H1 (cell line): ENCODE measurements around the gene PIBF1. TPM values are rescaled to one million over a fixed set of nuclear protein-coding genes. Genes with fewer than 3 reads are reported as not detected.

ENCODE experiments used
- BACH1 ChIP-seq: IDR thresholded peaks from 2 replicates; pipeline ENCODE4 v1.6.1; 2012; ENCODE audit warnings: low read length, improper control_type of control experiment
- EZH2 ChIP-seq: fragments of 200-600 bp; sonication (generic); IDR thresholded peaks from 2 replicates; pipeline ENCODE4 v1.7.1; 2012; ENCODE audit warnings: low read depth, mild to moderate bottlenecking, moderate library complexity, low read length, inconsistent platforms; ENCODE audit not compliant: severe bottlenecking
- KDM4A ChIP-seq: IDR thresholded peaks from one replicate; pipeline ENCODE4 v1.7.1; 2012; ENCODE audit warnings: low read depth, mild to moderate bottlenecking, moderate library complexity, low read length, inconsistent platforms; ENCODE audit not compliant: severe bottlenecking
- NRF1 ChIP-seq: IDR thresholded peaks from 2 replicates; pipeline ENCODE4 v1.6.1; 2011; ENCODE audit warnings: mild to moderate bottlenecking, low read depth, low read length, improper control_type of control experiment
- RAD21 ChIP-seq, 2 experiments: IDR thresholded peaks in 1 of 2; conservative IDR thresholded peaks in 1 of 2; 2 replicates each; pipeline ENCODE4 v1.6.1; 2011; ENCODE audit warnings: low read depth in 2 of 2, low read length in 2 of 2, improper control_type of control experiment in 1 of 2, inconsistent platforms in 1 of 2, mild to moderate bottlenecking in 1 of 2, moderate library complexity in 1 of 2
- SIN3A ChIP-seq, 2 experiments: IDR thresholded peaks in 1 of 2; conservative IDR thresholded peaks in 1 of 2; 2 replicates each; pipeline ENCODE4 v1.6.1; 2011 to 2012; ENCODE audit warnings: low read length in 2 of 2, improper control_type of control experiment in 1 of 2, low read depth in 1 of 2, mild to moderate bottlenecking in 1 of 2
- SRF ChIP-seq: IDR thresholded peaks from 2 replicates; pipeline ENCODE4 v1.6.1; 2011; ENCODE audit warnings: mild to moderate bottlenecking, low read depth, low read length, moderate library complexity
- polyA plus RNA-seq, 7 experiments: library from polyadenylated mRNA; depleted of rRNA in 3 of 7; stranded (reverse) in 5 of 7; unstranded in 2 of 7; fragments of >200 nt in 5 of 7; fragments of 200-250 nt in 2 of 7; gene quantifications; 1 replicate in 5 of 7; 2 replicates in 1 of 7; 4 replicates in 1 of 7; pipeline versions ENCODE4 v1.2.1 to v1.2.3, GENCODE V29; 2011 to 2013; ENCODE audit warnings: missing spikeins in 2 of 7, mixed read lengths in 2 of 7
- total RNA-seq: library from RNA; stranded (reverse); fragmentation: NEBNext Ultra II Directional; extraction: Animal tissue kit (Norgen Biotek cat#: 25700); gene quantifications from 2 replicates; pipeline ENCODE4 v1.2.1, GENCODE V29; 2021
- TF ChIP-seq, protein P1 (sequence below): fragments of 300-600 bp; sonication (generic); IDR thresholded peaks from 2 replicates; pipeline ENCODE4 v1.7.1; 2012; ENCODE audit warnings: low read length, moderate library complexity, mild to moderate bottlenecking, inconsistent platforms; ENCODE audit not compliant: insufficient replicate concordance
- TF ChIP-seq, protein P2 (sequence below): IDR thresholded peaks from 2 replicates; pipeline ENCODE4 v1.6.1; 2011; ENCODE audit warnings: low read depth, mild to moderate bottlenecking, low read length; ENCODE audit not compliant: insufficient read depth
- TF ChIP-seq, protein P3 (sequence below): IDR thresholded peaks from 2 replicates; pipeline ENCODE4 v1.6.1; 2012; ENCODE audit warnings: inconsistent platforms

PIBF1 gene
- total and polyA plus RNA-seq, 2 of the 8 experiments (the other 6 are each of a cell fraction or from before 2014, with no cell fraction given): 1.1 to 13.2 TPM

DNA sequence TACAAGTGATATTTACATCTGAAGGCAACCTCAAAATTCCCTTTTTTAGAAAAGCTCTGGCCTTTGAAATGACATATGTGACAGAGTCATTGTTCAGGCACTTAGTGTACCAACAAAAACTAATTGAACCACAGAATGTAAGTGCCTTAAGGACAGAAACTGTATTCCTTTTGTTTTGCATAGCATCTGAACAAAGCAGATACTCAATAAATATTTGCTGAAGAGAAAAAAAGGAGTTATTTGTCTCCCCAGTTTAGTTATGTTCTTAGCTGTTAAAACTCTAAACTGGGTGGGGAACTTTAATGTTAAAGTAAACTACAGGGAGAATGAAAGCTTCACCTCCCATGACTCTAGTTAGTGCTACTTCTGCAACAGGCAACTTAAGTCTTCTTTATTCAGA lies 220.0 kb downstream of the PIBF1 start (continued):
- TF ChIP-seq, protein P1, sequence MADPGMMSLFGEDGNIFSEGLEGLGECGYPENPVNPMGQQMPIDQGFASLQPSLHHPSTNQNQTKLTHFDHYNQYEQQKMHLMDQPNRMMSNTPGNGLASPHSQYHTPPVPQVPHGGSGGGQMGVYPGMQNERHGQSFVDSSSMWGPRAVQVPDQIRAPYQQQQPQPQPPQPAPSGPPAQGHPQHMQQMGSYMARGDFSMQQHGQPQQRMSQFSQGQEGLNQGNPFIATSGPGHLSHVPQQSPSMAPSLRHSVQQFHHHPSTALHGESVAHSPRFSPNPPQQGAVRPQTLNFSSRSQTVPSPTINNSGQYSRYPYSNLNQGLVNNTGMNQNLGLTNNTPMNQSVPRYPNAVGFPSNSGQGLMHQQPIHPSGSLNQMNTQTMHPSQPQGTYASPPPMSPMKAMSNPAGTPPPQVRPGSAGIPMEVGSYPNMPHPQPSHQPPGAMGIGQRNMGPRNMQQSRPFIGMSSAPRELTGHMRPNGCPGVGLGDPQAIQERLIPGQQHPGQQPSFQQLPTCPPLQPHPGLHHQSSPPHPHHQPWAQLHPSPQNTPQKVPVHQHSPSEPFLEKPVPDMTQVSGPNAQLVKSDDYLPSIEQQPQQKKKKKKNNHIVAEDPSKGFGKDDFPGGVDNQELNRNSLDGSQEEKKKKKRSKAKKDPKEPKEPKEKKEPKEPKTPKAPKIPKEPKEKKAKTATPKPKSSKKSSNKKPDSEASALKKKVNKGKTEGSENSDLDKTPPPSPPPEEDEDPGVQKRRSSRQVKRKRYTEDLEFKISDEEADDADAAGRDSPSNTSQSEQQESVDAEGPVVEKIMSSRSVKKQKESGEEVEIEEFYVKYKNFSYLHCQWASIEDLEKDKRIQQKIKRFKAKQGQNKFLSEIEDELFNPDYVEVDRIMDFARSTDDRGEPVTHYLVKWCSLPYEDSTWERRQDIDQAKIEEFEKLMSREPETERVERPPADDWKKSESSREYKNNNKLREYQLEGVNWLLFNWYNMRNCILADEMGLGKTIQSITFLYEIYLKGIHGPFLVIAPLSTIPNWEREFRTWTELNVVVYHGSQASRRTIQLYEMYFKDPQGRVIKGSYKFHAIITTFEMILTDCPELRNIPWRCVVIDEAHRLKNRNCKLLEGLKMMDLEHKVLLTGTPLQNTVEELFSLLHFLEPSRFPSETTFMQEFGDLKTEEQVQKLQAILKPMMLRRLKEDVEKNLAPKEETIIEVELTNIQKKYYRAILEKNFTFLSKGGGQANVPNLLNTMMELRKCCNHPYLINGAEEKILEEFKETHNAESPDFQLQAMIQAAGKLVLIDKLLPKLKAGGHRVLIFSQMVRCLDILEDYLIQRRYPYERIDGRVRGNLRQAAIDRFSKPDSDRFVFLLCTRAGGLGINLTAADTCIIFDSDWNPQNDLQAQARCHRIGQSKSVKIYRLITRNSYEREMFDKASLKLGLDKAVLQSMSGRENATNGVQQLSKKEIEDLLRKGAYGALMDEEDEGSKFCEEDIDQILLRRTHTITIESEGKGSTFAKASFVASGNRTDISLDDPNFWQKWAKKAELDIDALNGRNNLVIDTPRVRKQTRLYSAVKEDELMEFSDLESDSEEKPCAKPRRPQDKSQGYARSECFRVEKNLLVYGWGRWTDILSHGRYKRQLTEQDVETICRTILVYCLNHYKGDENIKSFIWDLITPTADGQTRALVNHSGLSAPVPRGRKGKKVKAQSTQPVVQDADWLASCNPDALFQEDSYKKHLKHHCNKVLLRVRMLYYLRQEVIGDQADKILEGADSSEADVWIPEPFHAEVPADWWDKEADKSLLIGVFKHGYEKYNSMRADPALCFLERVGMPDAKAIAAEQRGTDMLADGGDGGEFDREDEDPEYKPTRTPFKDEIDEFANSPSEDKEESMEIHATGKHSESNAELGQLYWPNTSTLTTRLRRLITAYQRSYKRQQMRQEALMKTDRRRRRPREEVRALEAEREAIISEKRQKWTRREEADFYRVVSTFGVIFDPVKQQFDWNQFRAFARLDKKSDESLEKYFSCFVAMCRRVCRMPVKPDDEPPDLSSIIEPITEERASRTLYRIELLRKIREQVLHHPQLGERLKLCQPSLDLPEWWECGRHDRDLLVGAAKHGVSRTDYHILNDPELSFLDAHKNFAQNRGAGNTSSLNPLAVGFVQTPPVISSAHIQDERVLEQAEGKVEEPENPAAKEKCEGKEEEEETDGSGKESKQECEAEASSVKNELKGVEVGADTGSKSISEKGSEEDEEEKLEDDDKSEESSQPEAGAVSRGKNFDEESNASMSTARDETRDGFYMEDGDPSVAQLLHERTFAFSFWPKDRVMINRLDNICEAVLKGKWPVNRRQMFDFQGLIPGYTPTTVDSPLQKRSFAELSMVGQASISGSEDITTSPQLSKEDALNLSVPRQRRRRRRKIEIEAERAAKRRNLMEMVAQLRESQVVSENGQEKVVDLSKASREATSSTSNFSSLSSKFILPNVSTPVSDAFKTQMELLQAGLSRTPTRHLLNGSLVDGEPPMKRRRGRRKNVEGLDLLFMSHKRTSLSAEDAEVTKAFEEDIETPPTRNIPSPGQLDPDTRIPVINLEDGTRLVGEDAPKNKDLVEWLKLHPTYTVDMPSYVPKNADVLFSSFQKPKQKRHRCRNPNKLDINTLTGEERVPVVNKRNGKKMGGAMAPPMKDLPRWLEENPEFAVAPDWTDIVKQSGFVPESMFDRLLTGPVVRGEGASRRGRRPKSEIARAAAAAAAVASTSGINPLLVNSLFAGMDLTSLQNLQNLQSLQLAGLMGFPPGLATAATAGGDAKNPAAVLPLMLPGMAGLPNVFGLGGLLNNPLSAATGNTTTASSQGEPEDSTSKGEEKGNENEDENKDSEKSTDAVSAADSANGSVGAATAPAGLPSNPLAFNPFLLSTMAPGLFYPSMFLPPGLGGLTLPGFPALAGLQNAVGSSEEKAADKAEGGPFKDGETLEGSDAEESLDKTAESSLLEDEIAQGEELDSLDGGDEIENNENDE: no peak
- TF ChIP-seq, protein P2, sequence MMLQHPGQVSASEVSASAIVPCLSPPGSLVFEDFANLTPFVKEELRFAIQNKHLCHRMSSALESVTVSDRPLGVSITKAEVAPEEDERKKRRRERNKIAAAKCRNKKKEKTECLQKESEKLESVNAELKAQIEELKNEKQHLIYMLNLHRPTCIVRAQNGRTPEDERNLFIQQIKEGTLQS: no peak
- TF ChIP-seq RAD21 (IDR thresholded peaks at IDR 0.05 in 1 of 2, conservative IDR thresholded peaks at IDR 0.05 in 1 of 2; ENCODE audit: low read depth in 2 of 2, low read length in 2 of 2) (no peak), SIN3A (conservative IDR thresholded peaks at IDR 0.05 in 1 of 2, IDR thresholded peaks at IDR 0.05 in 1 of 2; ENCODE audit: low read depth in 1 of 2, low read length in 2 of 2) (no peak), SRF (no peak), KDM4A (no peak), NRF1 (no peak), EZH2 (no peak), BACH1 (no peak)
- TF ChIP-seq, protein P3, sequence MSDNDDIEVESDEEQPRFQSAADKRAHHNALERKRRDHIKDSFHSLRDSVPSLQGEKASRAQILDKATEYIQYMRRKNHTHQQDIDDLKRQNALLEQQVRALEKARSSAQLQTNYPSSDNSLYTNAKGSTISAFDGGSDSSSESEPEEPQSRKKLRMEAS: no peak
